HepG2 (cell line): Measurements from ENCODE around the gene ACKR3. TPM values are rescaled to one million over a fixed set of nuclear protein-coding genes. Genes with fewer than 3 reads are reported as not detected.

Experiments
- ATAC-seq: fragments of 200-7000 bp; cut with Tn5 transposase; 3 replicates; pipeline ENCODE4 v1.9.1; 2020; ENCODE audit warnings: mild to moderate bottlenecking, moderate library complexity
- BruUV-seq: library from RNA; stranded (reverse); fragments of 400-500 nt; replicated peaks from 2 replicates; lab custom pipeline; 2021; lab: Mats Ljungman, UMichigan
- CTCF ChIA-PET: fragments of 300-600 bp; formaldehyde crosslinking; extraction: SDS; loops from one replicate; lab custom pipeline; 2021; ENCODE audit warnings: low total read pairs, inconsistent platforms, low intra/inter-chr PET ratio; lab: Yijun Ruan, JAX
- POLR2A ChIA-PET: fragments of 350-600 bp; sonication (Branson Sonifier 250); formaldehyde crosslinking; loops from one replicate; lab custom pipeline; 2020; ENCODE audit warnings: antibody characterized with exemption, inconsistent platforms; lab: Yijun Ruan, JAX
- DNase-seq: peaks from one replicate; pipeline ENCODE4 v3.0.0-alpha.2; 2015; ENCODE audit warnings: low spot score
- FAIRE-seq: peaks from 3 replicates; lab custom pipeline; 2011; peaks lifted over from hg19 to GRCh38; lab: Jason Lieb, UNC
- H2AFZ ChIP-seq: one replicate; pipeline ENCODE4 v1.6.1; 2011; ENCODE audit warnings: low read length, inconsistent platforms
- H3K27ac ChIP-seq: fragments of 300-600 bp; 3 replicates; pipeline ENCODE4 v1.8.0; 2011; ENCODE audit warnings: mixed run types, mild to moderate bottlenecking, mixed read lengths, low read length, inconsistent platforms; ENCODE audit not compliant: insufficient read depth; ENCODE audit errors: extremely low read length
- H3K27me3 ChIP-seq, 2 experiments: fragments of 200-600 bp in 1 of 2; 2 replicates in 1 of 2; 3 replicates in 1 of 2; pipeline versions ENCODE4 v1.6.0 to v1.8.0; 2011; ENCODE audit warnings: low read length in 2 of 2, mild to moderate bottlenecking in 2 of 2, moderate library complexity in 2 of 2, inconsistent platforms in 1 of 2; ENCODE audit not compliant: insufficient read depth in 2 of 2, control insufficient read depth in 1 of 2
- H3K36me3 ChIP-seq, 2 experiments: fragments of 200-600 bp in 1 of 2; replicated peaks in 1 of 2; 2 replicates in 1 of 2; 3 replicates in 1 of 2; pipeline versions ENCODE4 v1.5.1 to v1.8.0; 2011; ENCODE audit warnings: low read length in 2 of 2, inconsistent platforms in 1 of 2; ENCODE audit not compliant: insufficient read depth in 2 of 2, control insufficient read depth in 1 of 2
- H3K4me1 ChIP-seq: 2 replicates; pipeline ENCODE4 v1.5.1; 2012; ENCODE audit warnings: low read length, inconsistent platforms; ENCODE audit not compliant: insufficient read depth
- H3K4me2 ChIP-seq: 2 replicates; pipeline ENCODE4 v1.6.0; 2011; ENCODE audit warnings: low read depth, low read length, inconsistent platforms
- H3K4me3 ChIP-seq, 3 experiments: fragments of 200-600 bp in 1 of 3; sonication (generic), shearing (Covaris generic) in 1 of 3; replicated peaks in 1 of 3; 2 replicates each; pipeline ENCODE4 v1.5.1; 2011 to 2016; ENCODE audit warnings: low read length in 3 of 3, inconsistent platforms in 2 of 3, low read depth in 2 of 3, mild to moderate bottlenecking in 2 of 3, control low read depth in 1 of 3, mixed read lengths in 1 of 3; ENCODE audit not compliant: insufficient read depth in 1 of 3
- H3K79me2 ChIP-seq: one replicate; pipeline ENCODE4 v1.6.1; 2011; ENCODE audit warnings: low read length, inconsistent platforms; ENCODE audit not compliant: insufficient read depth
- H3K9ac ChIP-seq: 2 replicates; pipeline ENCODE4 v1.6.0; 2011; ENCODE audit warnings: mild to moderate bottlenecking, low read depth, low read length, inconsistent platforms; ENCODE audit not compliant: insufficient read depth
- H3K9me3 ChIP-seq: 2 replicates; pipeline ENCODE4 v1.5.1; 2012; ENCODE audit warnings: mild to moderate bottlenecking, low read length
- H4K20me1 ChIP-seq: 2 replicates; pipeline ENCODE4 v1.6.0; 2011; ENCODE audit warnings: inconsistent platforms, mild to moderate bottlenecking, low read length, moderate library complexity; ENCODE audit not compliant: insufficient read depth
- ARHGAP35 ChIP-seq: sonication (generic); formaldehyde crosslinking; IDR thresholded peaks from 2 replicates; pipeline ENCODE4 v1.9.0; 2022; ENCODE audit warnings: mild to moderate bottlenecking, inconsistent platforms, moderate library complexity, missing genetic modification reagents, borderline replicate concordance
- DR1 ChIP-seq: sonication (generic); formaldehyde crosslinking; IDR thresholded peaks from 2 replicates; pipeline ENCODE4 v1.8.0; 2021; ENCODE audit warnings: mild to moderate bottlenecking, missing genetic modification reagents, inconsistent platforms
- FOXK1 ChIP-seq: sonication (generic); formaldehyde crosslinking; IDR thresholded peaks from 2 replicates; pipeline ENCODE4 v1.4.0; 2020; ENCODE audit warnings: low read depth, missing genetic modification reagents, borderline replicate concordance
- PTBP1 ChIP-seq: fragments of 200-400 bp; formaldehyde crosslinking; IDR thresholded peaks from 2 replicates; pipeline ENCODE4 v1.6.1; 2018; ENCODE audit warnings: low read length, low read depth; ENCODE audit not compliant: poor library complexity, severe bottlenecking
- RARA ChIP-seq: IDR thresholded peaks from 2 replicates; pipeline ENCODE4 v1.6.1; 2016; ENCODE audit warnings: missing genetic modification reagents, missing compliant biosample characterization
- TGIF2 ChIP-seq: IDR thresholded peaks from 2 replicates; pipeline ENCODE4 v1.6.1; 2016; ENCODE audit warnings: control low read depth, missing compliant biosample characterization
- ZBTB34 ChIP-seq: sonication (generic); formaldehyde crosslinking; IDR thresholded peaks from 2 replicates; pipeline ENCODE4 v1.8.0; 2022; ENCODE audit warnings: mild to moderate bottlenecking, missing genetic modification reagents
- ZNF30 ChIP-seq: sonication (generic); formaldehyde crosslinking; IDR thresholded peaks from 2 replicates; pipeline ENCODE4 v1.5.0; 2020; ENCODE audit warnings: mild to moderate bottlenecking, missing genetic modification reagents
- ZNF501 ChIP-seq: sonication (generic); formaldehyde crosslinking; IDR thresholded peaks from 2 replicates; pipeline ENCODE4 v1.5.1; 2020; ENCODE audit warnings: mild to moderate bottlenecking, moderate library complexity, missing genetic modification reagents
- ZNF569 ChIP-seq: sonication (generic); formaldehyde crosslinking; IDR thresholded peaks from 2 replicates; pipeline ENCODE4 v1.5.0; 2020; ENCODE audit warnings: mild to moderate bottlenecking, missing genetic modification reagents, moderate library complexity, borderline replicate concordance
- ZNF616 ChIP-seq: sonication (generic); formaldehyde crosslinking; IDR thresholded peaks from 2 replicates; pipeline ENCODE4 v1.5.0; 2020; ENCODE audit warnings: low read depth, mild to moderate bottlenecking, missing genetic modification reagents
- ZNF841 ChIP-seq: sonication (generic); formaldehyde crosslinking; IDR thresholded peaks from 2 replicates; pipeline ENCODE4 v1.8.1; 2023; ENCODE audit warnings: missing genetic modification reagents, borderline replicate concordance
- ZNF891 ChIP-seq: sonication (generic); formaldehyde crosslinking; IDR thresholded peaks from 2 replicates; pipeline ENCODE4 v1.5.0; 2020; ENCODE audit warnings: mild to moderate bottlenecking, missing genetic modification reagents
- WGBS: methylation state at CpG from one replicate; pipeline ENCODE4 v1.1.6; 2017; ENCODE audit warnings: low lambda C conversion rate; 5-methylcytosine and 5-hydroxymethylcytosine counted together
- in situ Hi-C: cut with HindIII; loops from 2 replicates; pipeline ENCODE4 v1.10.0; 2017; ENCODE audit warnings: low pct_unique_long_range_greater_than_20kb; ENCODE audit not compliant: extremely low pct_ligation_motif_present
- intact Hi-C: fragments of 100-400 bp; cut with micrococcal nuclease; formaldehyde crosslinking; loops from one replicate; pipeline ENCODE4 v1.10.0; 2022; ENCODE audit not compliant: unreplicated experiment
- polyA plus RNA-seq, 8 experiments: library from polyadenylated mRNA; depleted of rRNA in 3 of 8; stranded (reverse) in 7 of 8; unstranded in 1 of 8; fragments of >200 nt; fragmentation: Illumina TruSeq in 4 of 8; extraction: Trizol in 4 of 8; gene quantifications; 2 replicates each; pipeline versions ENCODE4 v1.2.1 to v1.2.3, GENCODE V29; 2011 to 2016; ENCODE audit warnings: low read depth in 4 of 8, missing spikeins in 1 of 8, mixed read lengths in 1 of 8; ENCODE audit not compliant: insufficient read depth in 1 of 8
- total RNA-seq, 5 experiments: library from RNA; depleted of rRNA; stranded (reverse); fragments of >200 nt; fragmentation: Illumina TruSeq; extraction: Trizol; gene quantifications; 2 replicates each; pipeline ENCODE4 v1.2.3, GENCODE V29; 2016; ENCODE audit warnings: low read depth in 1 of 5
- TF ChIP-seq, protein P1 (sequence below): sonication (generic); formaldehyde crosslinking; IDR thresholded peaks from 2 replicates; pipeline ENCODE4 v1.4.0; 2020; ENCODE audit warnings: missing genetic modification reagents
- TF ChIP-seq, protein P2 (sequence below): sonication (generic); formaldehyde crosslinking; IDR thresholded peaks from 2 replicates; pipeline ENCODE4 v1.4.0; 2020; ENCODE audit warnings: missing genetic modification reagents

ACKR3 gene
- total and polyA plus RNA-seq, 2 of the 13 experiments (the other 11 are each of a cell fraction or from before 2014, with no cell fraction given), result not detected

DNA sequence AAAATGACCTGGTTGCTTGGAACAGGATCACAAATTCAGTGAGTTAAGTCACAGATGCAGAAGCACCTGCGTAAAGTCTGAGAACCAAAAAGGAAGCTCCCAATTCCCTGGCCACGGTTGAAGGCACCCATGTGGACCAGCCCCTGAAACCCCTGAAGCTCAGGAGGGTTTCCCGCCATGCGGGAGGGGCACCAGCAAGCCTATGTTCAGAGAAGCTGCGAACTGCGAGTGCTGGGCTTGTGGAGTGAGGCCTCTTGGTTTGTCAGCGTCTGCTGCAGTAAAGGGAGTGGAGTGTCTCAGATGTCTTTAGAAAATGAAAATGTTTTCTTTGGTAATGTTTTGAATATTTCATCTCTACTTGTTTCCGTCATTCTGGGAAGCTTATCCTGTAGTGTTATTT is 16.1 kb upstream of the ACKR3 start (continued):
- TF ChIP-seq, protein P1, sequence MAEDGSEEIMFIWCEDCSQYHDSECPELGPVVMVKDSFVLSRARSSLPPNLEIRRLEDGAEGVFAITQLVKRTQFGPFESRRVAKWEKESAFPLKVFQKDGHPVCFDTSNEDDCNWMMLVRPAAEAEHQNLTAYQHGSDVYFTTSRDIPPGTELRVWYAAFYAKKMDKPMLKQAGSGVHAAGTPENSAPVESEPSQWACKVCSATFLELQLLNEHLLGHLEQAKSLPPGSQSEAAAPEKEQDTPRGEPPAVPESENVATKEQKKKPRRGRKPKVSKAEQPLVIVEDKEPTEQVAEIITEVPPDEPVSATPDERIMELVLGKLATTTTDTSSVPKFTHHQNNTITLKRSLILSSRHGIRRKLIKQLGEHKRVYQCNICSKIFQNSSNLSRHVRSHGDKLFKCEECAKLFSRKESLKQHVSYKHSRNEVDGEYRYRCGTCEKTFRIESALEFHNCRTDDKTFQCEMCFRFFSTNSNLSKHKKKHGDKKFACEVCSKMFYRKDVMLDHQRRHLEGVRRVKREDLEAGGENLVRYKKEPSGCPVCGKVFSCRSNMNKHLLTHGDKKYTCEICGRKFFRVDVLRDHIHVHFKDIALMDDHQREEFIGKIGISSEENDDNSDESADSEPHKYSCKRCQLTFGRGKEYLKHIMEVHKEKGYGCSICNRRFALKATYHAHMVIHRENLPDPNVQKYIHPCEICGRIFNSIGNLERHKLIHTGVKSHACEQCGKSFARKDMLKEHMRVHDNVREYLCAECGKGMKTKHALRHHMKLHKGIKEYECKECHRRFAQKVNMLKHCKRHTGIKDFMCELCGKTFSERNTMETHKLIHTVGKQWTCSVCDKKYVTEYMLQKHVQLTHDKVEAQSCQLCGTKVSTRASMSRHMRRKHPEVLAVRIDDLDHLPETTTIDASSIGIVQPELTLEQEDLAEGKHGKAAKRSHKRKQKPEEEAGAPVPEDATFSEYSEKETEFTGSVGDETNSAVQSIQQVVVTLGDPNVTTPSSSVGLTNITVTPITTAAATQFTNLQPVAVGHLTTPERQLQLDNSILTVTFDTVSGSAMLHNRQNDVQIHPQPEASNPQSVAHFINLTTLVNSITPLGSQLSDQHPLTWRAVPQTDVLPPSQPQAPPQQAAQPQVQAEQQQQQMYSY (CRISPR knock-in tag), result no peak

GRCh38 chr2:236554629-236555282 is 14.9 kb upstream of the ACKR3 start:
- CTCF ChIA-PET, result no interaction called here
- no peaks in the 10 kb centered on the region for H3K4me1 ChIP-seq
- intact Hi-C loops, result no loop called here
- TF ChIP-seq ZNF501 (CRISPR knock-in tag) (no peak), ZNF30 (CRISPR knock-in tag) (no peak), TGIF2 (CRISPR knock-in tag) (no peak), ARHGAP35 (CRISPR knock-in tag) (no peak), DR1 (CRISPR knock-in tag) (no peak), PTBP1 (no peak), FOXK1 (CRISPR knock-in tag) (no peak), ZNF616 (CRISPR knock-in tag) (no peak), ZBTB34 (CRISPR knock-in tag) (no peak), ZNF569 (CRISPR knock-in tag) (no peak), ZNF841 (CRISPR knock-in tag) (no peak), ZNF891 (no peak), RARA (CRISPR knock-in tag) (no peak)
- TF ChIP-seq, protein P2, sequence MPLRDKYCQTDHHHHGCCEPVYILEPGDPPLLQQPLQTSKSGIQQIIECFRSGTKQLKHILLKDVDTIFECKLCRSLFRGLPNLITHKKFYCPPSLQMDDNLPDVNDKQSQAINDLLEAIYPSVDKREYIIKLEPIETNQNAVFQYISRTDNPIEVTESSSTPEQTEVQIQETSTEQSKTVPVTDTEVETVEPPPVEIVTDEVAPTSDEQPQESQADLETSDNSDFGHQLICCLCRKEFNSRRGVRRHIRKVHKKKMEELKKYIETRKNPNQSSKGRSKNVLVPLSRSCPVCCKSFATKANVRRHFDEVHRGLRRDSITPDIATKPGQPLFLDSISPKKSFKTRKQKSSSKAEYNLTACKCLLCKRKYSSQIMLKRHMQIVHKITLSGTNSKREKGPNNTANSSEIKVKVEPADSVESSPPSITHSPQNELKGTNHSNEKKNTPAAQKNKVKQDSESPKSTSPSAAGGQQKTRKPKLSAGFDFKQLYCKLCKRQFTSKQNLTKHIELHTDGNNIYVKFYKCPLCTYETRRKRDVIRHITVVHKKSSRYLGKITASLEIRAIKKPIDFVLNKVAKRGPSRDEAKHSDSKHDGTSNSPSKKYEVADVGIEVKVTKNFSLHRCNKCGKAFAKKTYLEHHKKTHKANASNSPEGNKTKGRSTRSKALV, result no peak

More at GRCh38 chr2:236554629-236555282, 14.9 kb upstream of the ACKR3 start:
- Histone ChIP-seq H3K9me3 (no peaks in the 10 kb centered on the region), H2AFZ (no peak overlapping the region), H3K4me3 (no peak overlapping the region), H3K4me2 (no peak overlapping the region), H3K27me3 (peaks cover 0 to 35% of the 10 kb centered on the region in 2 experiments; a peak in 4 of 5 replicates), H3K79me2 (no peaks in the 10 kb centered on the region), H3K9ac (no peak overlapping the region), H3K36me3 (no peaks in the 10 kb centered on the region), H3K27ac (no peak overlapping the region), H4K20me1 (no peaks in the 10 kb centered on the region)
- DNase-seq (no peak), FAIRE-seq (no peak), ATAC-seq (no peak)
- POLR2A ChIA-PET, result no interaction called here
- no TSS peak for BruUV-seq
- 2% methylated on average over 7 of the region's 7 CpGs for WGBS
- in situ Hi-C loops, result no loop called here
